WERI-Rb-1 (cell line): ENCODE data around the gene SUSD2.
A peak's percentile ranks its signal among the peaks of the same experiment; 100 is the strongest.

Experiments
- DNase-seq: peaks from one replicate; pipeline ENCODE4 v3.0.0-alpha.2; 2020
- H3K27ac ChIP-seq: fragments of 250-450 bp; sonication (Bioruptor Pico); 2 replicates; pipeline ENCODE4 v1.5.1; 2020; ENCODE audit warnings: mild to moderate bottlenecking, moderate library complexity
- H3K27me3 ChIP-seq: fragments of 250-450 bp; sonication (Bioruptor Pico); 2 replicates; pipeline ENCODE4 v1.5.1; 2021; ENCODE audit warnings: mild to moderate bottlenecking, low read depth, moderate library complexity; ENCODE audit not compliant: insufficient read depth, severe bottlenecking
- H3K36me3 ChIP-seq: fragments of 250-450 bp; sonication (Bioruptor Pico); 2 replicates; pipeline ENCODE4 v1.5.1; 2020; ENCODE audit warnings: mild to moderate bottlenecking, moderate library complexity
- H3K4me3 ChIP-seq: 2 replicates; pipeline ENCODE4 v1.5.1; 2011; ENCODE audit warnings: low read depth, mild to moderate bottlenecking, control low read depth, low read length
- H3K9me3 ChIP-seq: fragments of 250-450 bp; sonication (Bioruptor Pico); 2 replicates; pipeline ENCODE4 v1.5.1; 2021; ENCODE audit warnings: mild to moderate bottlenecking, moderate library complexity; ENCODE audit not compliant: severe bottlenecking
- TF ChIP-seq, protein P1 (sequence below): IDR thresholded peaks from 2 replicates; pipeline ENCODE4 v1.5.1; 2011; ENCODE audit warnings: low read depth, mild to moderate bottlenecking, control low read depth, inconsistent platforms, low read length

SUSD2 gene

GRCh38 chr22:24183321-24184031 is 2.2 kb downstream of the SUSD2 start:
- Histone ChIP-seq H3K9me3 (no peaks in the 10 kb centered on the region), H3K27me3 (no peaks in the 10 kb centered on the region), H3K27ac (peak overlapping the region; percentile 84), H3K4me3 (no peak overlapping the region), H3K36me3 (peaks cover 37% of the 10 kb centered on the region)
- TF ChIP-seq, protein P1, sequence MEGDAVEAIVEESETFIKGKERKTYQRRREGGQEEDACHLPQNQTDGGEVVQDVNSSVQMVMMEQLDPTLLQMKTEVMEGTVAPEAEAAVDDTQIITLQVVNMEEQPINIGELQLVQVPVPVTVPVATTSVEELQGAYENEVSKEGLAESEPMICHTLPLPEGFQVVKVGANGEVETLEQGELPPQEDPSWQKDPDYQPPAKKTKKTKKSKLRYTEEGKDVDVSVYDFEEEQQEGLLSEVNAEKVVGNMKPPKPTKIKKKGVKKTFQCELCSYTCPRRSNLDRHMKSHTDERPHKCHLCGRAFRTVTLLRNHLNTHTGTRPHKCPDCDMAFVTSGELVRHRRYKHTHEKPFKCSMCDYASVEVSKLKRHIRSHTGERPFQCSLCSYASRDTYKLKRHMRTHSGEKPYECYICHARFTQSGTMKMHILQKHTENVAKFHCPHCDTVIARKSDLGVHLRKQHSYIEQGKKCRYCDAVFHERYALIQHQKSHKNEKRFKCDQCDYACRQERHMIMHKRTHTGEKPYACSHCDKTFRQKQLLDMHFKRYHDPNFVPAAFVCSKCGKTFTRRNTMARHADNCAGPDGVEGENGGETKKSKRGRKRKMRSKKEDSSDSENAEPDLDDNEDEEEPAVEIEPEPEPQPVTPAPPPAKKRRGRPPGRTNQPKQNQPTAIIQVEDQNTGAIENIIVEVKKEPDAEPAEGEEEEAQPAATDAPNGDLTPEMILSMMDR: no peak
- DNase-seq: no peak

- no peaks in the 10 kb centered on the region for H3K9me3 ChIP-seq
- H3K27me3 ChIP-seq: no peaks in the 10 kb centered on the region
- H3K36me3 ChIP-seq: peaks cover 43% of the 10 kb centered on the region
- H3K27ac ChIP-seq: no peak overlapping the region
- TF ChIP-seq, protein P1: no peak
- no peak for DNase-seq
- H3K4me3 ChIP-seq: no peak overlapping the region
Observed at GRCh38 chr22:24184057-24184798, 2.9 kb downstream of the SUSD2 start.

DNA sequence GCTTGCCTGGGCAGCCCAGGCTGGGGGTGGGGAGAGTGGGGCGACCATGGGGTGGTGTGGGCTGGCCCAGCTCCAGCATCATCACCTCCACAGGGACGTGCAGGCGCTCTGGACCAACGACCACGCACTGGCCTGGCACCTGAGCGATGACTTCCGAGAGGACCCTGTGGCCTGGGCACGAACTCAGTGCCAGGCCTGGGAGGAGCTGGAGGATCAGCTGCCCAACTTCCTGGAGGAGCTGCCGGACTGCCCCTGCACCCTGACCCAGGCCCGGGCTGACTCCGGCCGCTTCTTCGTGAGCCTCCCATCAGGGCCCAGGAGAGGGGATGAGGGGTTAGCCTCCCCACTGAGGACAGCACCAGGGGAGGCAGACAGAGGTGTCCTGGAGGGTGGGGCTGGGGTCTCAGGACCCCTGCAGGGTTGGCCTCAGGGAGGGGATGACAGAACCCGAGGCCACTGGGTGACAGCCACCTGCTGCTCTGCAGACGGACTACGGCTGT is 3.8 kb downstream of the SUSD2 start:
- H3K27ac ChIP-seq: no peak overlapping the region
- TF ChIP-seq, protein P1: no peak
- H3K36me3 ChIP-seq: peaks cover 43% of the 10 kb centered on the region
- no peak overlapping the region for H3K4me3 ChIP-seq
- no peaks in the 10 kb centered on the region for H3K27me3 ChIP-seq
- H3K9me3 ChIP-seq: no peaks in the 10 kb centered on the region
- no peak for DNase-seq

DNA sequence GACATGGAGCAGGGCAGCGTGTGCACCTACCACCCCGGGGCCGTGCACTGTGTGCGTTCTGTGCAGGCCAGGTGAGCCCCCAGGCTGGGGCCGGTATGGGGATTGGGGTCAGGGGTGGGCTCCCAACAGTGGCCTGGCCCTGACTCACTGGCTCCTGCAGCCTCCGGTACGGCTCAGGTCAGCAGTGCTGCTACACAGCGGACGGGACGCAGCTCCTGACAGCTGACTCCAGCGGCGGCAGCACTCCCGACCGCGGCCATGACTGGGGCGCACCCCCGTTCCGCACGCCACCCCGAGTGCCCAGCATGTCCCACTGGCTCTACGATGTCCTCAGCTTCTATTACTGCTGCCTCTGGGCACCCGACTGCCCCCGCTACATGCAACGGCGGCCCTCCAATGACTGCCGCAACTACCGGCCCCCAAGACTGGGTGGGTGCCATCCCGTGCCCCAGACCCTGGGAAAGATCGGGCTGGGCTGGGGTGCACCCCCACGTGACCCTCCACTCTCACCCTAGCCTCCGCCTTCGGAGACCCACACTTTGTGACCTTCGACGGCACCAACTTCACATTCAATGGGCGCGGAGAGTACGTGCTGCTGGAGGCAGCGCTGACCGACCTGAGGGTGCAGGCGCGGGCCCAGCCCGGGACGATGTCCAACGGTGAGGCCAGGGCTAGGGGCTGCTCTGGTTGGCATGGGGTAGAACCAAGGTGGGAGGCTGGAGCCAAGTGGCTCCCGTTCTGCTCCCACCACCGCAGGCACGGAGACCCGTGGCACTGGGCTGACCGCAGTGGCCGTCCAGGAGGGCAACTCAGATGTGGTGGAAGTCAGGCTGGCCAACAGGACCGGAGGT is 4.4 kb downstream of the SUSD2 start:
- Histone ChIP-seq H3K36me3 (peaks cover 43% of the 10 kb centered on the region), H3K27me3 (no peaks in the 10 kb centered on the region), H3K9me3 (no peaks in the 10 kb centered on the region), H3K27ac (no peak overlapping the region), H3K4me3 (no peak overlapping the region)
- TF ChIP-seq, protein P1: no peak
- DNase-seq: no peak

- DNase-seq: no peak
- peaks cover 43% of the 10 kb centered on the region for H3K36me3 ChIP-seq
- H3K9me3 ChIP-seq: no peaks in the 10 kb centered on the region
- no peak overlapping the region for H3K4me3 ChIP-seq
- no peak overlapping the region for H3K27ac ChIP-seq
- TF ChIP-seq, protein P1: no peak
- no peaks in the 10 kb centered on the region for H3K27me3 ChIP-seq
Observed at GRCh38 chr22:24186352-24186740, 5.1 kb downstream of the SUSD2 start.
